ENCODE measurements around the gene IMPG1. TPM values are rescaled to one million over a fixed set of nuclear protein-coding genes. Genes with fewer than 3 reads are reported as not detected.

IMPG1 gene
- total RNA-seq, 1 experiment from 2014 or later: not detected

- TF ChIP-seq, protein P1, sequence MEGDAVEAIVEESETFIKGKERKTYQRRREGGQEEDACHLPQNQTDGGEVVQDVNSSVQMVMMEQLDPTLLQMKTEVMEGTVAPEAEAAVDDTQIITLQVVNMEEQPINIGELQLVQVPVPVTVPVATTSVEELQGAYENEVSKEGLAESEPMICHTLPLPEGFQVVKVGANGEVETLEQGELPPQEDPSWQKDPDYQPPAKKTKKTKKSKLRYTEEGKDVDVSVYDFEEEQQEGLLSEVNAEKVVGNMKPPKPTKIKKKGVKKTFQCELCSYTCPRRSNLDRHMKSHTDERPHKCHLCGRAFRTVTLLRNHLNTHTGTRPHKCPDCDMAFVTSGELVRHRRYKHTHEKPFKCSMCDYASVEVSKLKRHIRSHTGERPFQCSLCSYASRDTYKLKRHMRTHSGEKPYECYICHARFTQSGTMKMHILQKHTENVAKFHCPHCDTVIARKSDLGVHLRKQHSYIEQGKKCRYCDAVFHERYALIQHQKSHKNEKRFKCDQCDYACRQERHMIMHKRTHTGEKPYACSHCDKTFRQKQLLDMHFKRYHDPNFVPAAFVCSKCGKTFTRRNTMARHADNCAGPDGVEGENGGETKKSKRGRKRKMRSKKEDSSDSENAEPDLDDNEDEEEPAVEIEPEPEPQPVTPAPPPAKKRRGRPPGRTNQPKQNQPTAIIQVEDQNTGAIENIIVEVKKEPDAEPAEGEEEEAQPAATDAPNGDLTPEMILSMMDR (IDR thresholded peaks at IDR 0.05; ENCODE audit: unreplicated experiment): no peak
- H3K4me3 Mint-ChIP-seq (ENCODE audit: low read depth, unreplicated experiment): no peak overlapping the region
- H3K4me1 Mint-ChIP-seq (ENCODE audit: low read depth, unreplicated experiment): no peaks in the 10 kb centered on the region
- H3K36me3 Mint-ChIP-seq (ENCODE audit: insufficient read depth, unreplicated experiment): peaks cover 18% of the 10 kb centered on the region
- CTCF ChIA-PET: no interaction called here
- no TSS peak for BruUV-seq (replicated peaks)
- no peak for DNase-seq
- H3K27ac Mint-ChIP-seq (ENCODE audit: unreplicated experiment): no peak overlapping the region
- no peaks in the 10 kb centered on the region for H3K9me3 Mint-ChIP-seq (ENCODE audit: low read depth, unreplicated experiment)
- no peaks in the 10 kb centered on the region for H3K27me3 Mint-ChIP-seq (ENCODE audit: unreplicated experiment)
- intact Hi-C loops (cut with micrococcal nuclease; ENCODE audit: unreplicated experiment): no loop called here
These were observed 187.6 kb downstream of the IMPG1 start for GRCh38 chr6:75884822-75885221.

DNA sequence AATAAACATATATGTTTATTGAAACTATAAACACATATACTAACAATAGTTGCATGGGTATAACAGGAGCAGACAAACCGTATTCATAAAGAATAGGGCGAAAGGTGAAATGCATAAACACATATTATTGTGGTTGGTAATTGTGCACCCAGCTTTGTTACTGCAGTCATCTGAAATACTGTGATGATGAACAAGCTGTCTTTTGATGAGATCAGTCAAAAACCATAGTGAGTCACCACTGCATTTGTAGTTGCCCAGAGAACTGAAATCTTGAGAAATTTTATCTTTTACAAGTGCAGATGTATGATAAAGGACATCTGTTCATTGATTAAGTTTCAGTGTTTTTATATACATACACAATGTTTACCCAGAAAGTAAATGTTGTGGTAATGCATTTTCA lies 189.7 kb downstream of the IMPG1 start:
- no peaks in the 10 kb centered on the region for H3K9me3 Mint-ChIP-seq (ENCODE audit: low read depth, unreplicated experiment)
- H3K4me3 Mint-ChIP-seq (ENCODE audit: low read depth, unreplicated experiment): no peak overlapping the region
- H3K27ac Mint-ChIP-seq (ENCODE audit: unreplicated experiment): no peak overlapping the region
- no TSS peak for BruUV-seq (replicated peaks)
- H3K36me3 Mint-ChIP-seq (ENCODE audit: insufficient read depth, unreplicated experiment): peaks cover 28% of the 10 kb centered on the region
- CTCF ChIA-PET: no interaction called here
- TF ChIP-seq, protein P1 (IDR thresholded peaks at IDR 0.05; ENCODE audit: unreplicated experiment): no peak
- intact Hi-C loops (cut with micrococcal nuclease; ENCODE audit: unreplicated experiment): no loop called here
- H3K4me1 Mint-ChIP-seq (ENCODE audit: low read depth, unreplicated experiment): no peaks in the 10 kb centered on the region
- DNase-seq: no peak
- no peaks in the 10 kb centered on the region for H3K27me3 Mint-ChIP-seq (ENCODE audit: unreplicated experiment)

GRCh38 chr6:75880305-75880704 lies 192.2 kb downstream of the IMPG1 start:
- DNase-seq: no peak
- Mint-ChIP-seq H3K27ac (ENCODE audit: unreplicated experiment) (no peak overlapping the region), H3K9me3 (ENCODE audit: low read depth, unreplicated experiment) (no peaks in the 10 kb centered on the region), H3K27me3 (ENCODE audit: unreplicated experiment) (no peaks in the 10 kb centered on the region), H3K4me1 (ENCODE audit: low read depth, unreplicated experiment) (no peaks in the 10 kb centered on the region), H3K4me3 (ENCODE audit: low read depth, unreplicated experiment) (no peak overlapping the region), H3K36me3 (ENCODE audit: insufficient read depth, unreplicated experiment) (peaks cover 20% of the 10 kb centered on the region)
- no TSS peak for BruUV-seq (replicated peaks)
- intact Hi-C loops (cut with micrococcal nuclease; ENCODE audit: unreplicated experiment): no loop called here
- CTCF ChIA-PET: interaction anchor here (1.9 kb wide), 1 partner anchor 13 kb away, joined by 7 read pairs; no protein-coding TSS in a partner anchor
- TF ChIP-seq, protein P1 (IDR thresholded peaks at IDR 0.05; ENCODE audit: unreplicated experiment): no peak

DNA sequence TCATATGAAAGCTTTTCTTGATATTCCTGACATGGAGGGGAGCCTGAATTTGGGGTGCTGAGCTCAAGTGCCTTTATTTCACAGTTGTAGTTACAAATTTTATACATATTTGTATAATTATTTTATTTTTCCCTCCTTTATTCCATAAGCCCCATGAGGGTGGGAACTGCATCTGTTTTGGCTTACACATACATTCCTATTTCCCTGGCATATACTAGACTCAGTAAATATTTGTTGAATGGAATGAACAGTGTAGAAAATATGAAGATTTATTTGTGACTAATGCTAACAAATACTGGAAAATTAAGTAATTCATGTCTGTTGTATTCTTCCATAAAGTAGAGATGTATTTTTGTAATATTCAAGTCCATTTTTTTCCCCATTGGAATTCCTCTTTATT lies 196.3 kb downstream of the IMPG1 start:
- peaks cover 30% of the 10 kb centered on the region for H3K36me3 Mint-ChIP-seq (ENCODE audit: insufficient read depth, unreplicated experiment)
- intact Hi-C loops (cut with micrococcal nuclease; ENCODE audit: unreplicated experiment): no loop called here
- H3K4me1 Mint-ChIP-seq (ENCODE audit: low read depth, unreplicated experiment): no peaks in the 10 kb centered on the region
- TF ChIP-seq, protein P1 (IDR thresholded peaks at IDR 0.05; ENCODE audit: unreplicated experiment): no peak
- no peak overlapping the region for H3K27ac Mint-ChIP-seq (ENCODE audit: unreplicated experiment)
- no peaks in the 10 kb centered on the region for H3K27me3 Mint-ChIP-seq (ENCODE audit: unreplicated experiment)
- no peak overlapping the region for H3K4me3 Mint-ChIP-seq (ENCODE audit: low read depth, unreplicated experiment)
- H3K9me3 Mint-ChIP-seq (ENCODE audit: low read depth, unreplicated experiment): no peaks in the 10 kb centered on the region
- no TSS peak for BruUV-seq (replicated peaks)
- no peak for DNase-seq
- CTCF ChIA-PET: interaction anchor here (0.8 to 1.5 kb wide), 3 partner anchors 17 to 28 kb away, joined by 3 to 5 read pairs (median 3); no protein-coding TSS in a partner anchor
